GM23248 (cell line): ENCODE data around the gene TYW3. TPM values are rescaled to one million over a fixed set of nuclear protein-coding genes. Genes with fewer than 3 reads are reported as not detected.

ENCODE experiments used
- DNase-seq: peaks from one replicate; pipeline ENCODE4 v3.0.0-alpha.2; 2015
- H2AFZ ChIP-seq: fragments of 200-600 bp; sonication (generic); 2 replicates; pipeline ENCODE4 v1.6.1; 2016; ENCODE audit warnings: antibody characterized with exemption
- H3F3A ChIP-seq: fragments of 200-600 bp; sonication (generic); 2 replicates; pipeline ENCODE4 v1.6.1; 2016; ENCODE audit warnings: mild to moderate bottlenecking, antibody characterized with exemption, mixed run types; ENCODE audit not compliant: insufficient read depth
- H3K27ac ChIP-seq: fragments of 200-600 bp; sonication (generic); 2 replicates; pipeline ENCODE4 v1.5.1; 2016; ENCODE audit warnings: mild to moderate bottlenecking
- H3K27me3 ChIP-seq: fragments of 200-600 bp; sonication (generic); replicated peaks from 2 replicates; pipeline ENCODE4 v1.6.1; 2016; ENCODE audit warnings: mild to moderate bottlenecking; ENCODE audit not compliant: insufficient read depth
- H3K36me3 ChIP-seq: fragments of 200-600 bp; sonication (generic); 2 replicates; pipeline ENCODE4 v1.6.1; 2016; ENCODE audit warnings: low read depth, mild to moderate bottlenecking
- H3K4me1 ChIP-seq: fragments of 200-600 bp; sonication (generic); 2 replicates; pipeline ENCODE4 v1.6.1; 2016; ENCODE audit warnings: mild to moderate bottlenecking; ENCODE audit not compliant: insufficient read depth
- H3K4me2 ChIP-seq: fragments of 200-600 bp; sonication (generic); one replicate; pipeline ENCODE4 v1.6.1; 2016; ENCODE audit warnings: mild to moderate bottlenecking; ENCODE audit not compliant: unreplicated experiment
- H3K4me3 ChIP-seq: fragments of 200-600 bp; sonication (generic); 2 replicates; pipeline ENCODE4 v1.5.1; 2016; ENCODE audit warnings: mild to moderate bottlenecking
- H3K79me2 ChIP-seq: fragments of 200-600 bp; sonication (generic); 2 replicates; pipeline ENCODE4 v1.6.1; 2016; ENCODE audit warnings: mild to moderate bottlenecking; ENCODE audit not compliant: insufficient read depth
- H3K9ac ChIP-seq: fragments of 200-600 bp; sonication (generic); 2 replicates; pipeline ENCODE4 v1.6.1; 2016; ENCODE audit warnings: mild to moderate bottlenecking
- H3K9me2 ChIP-seq: fragments of 200-600 bp; sonication (generic); 2 replicates; pipeline ENCODE4 v1.6.1; 2016; ENCODE audit warnings: mixed run types, mild to moderate bottlenecking, moderate library complexity; ENCODE audit not compliant: insufficient read depth
- H3K9me3 ChIP-seq: fragments of 200-600 bp; sonication (generic); one replicate; pipeline ENCODE4 v1.6.1; 2017; ENCODE audit warnings: low read depth
- H4K20me1 ChIP-seq: fragments of 200-600 bp; sonication (generic); 2 replicates; pipeline ENCODE4 v1.6.0; 2016; ENCODE audit not compliant: insufficient read depth
- EZH2 ChIP-seq: fragments of 200-600 bp; sonication (generic); IDR thresholded peaks from 2 replicates; pipeline ENCODE4 v1.6.1; 2018; ENCODE audit warnings: antibody characterized with exemption, mild to moderate bottlenecking; ENCODE audit not compliant: insufficient read depth, poor library complexity, severe bottlenecking
- EZH2phosphoT487 ChIP-seq: fragments of 200-600 bp; sonication (generic); IDR thresholded peaks from 2 replicates; pipeline ENCODE4 v1.6.1; 2018; ENCODE audit warnings: antibody characterized with exemption, moderate library complexity, mild to moderate bottlenecking, low read depth; ENCODE audit not compliant: insufficient read depth
- WGBS, 2 experiments: methylation state at CpG; one replicate each; pipeline ENCODE4 v1.1.6; 2015 to 2017; ENCODE audit warnings: low lambda C conversion rate in 2 of 2, low coverage in 1 of 2; ENCODE audit errors: missing lambda C conversion rate in 2 of 2; 5-methylcytosine and 5-hydroxymethylcytosine counted together
- in situ Hi-C: fragments of 300-500 bp; cut with MboI; formaldehyde crosslinking; loops from 2 replicates; pipeline ENCODE4 v1.15.0; 2020
- polyA plus RNA-seq: library from polyadenylated mRNA; unstranded; fragments of >200 nt; fragmentation: Nextera tagmentation; extraction: Ambion mirVana; gene quantifications from 2 replicates; pipeline ENCODE4 v1.2.1, GENCODE V29; 2016
- total RNA-seq: library from RNA; depleted of rRNA; stranded (reverse); fragments of >200 nt; shearing (Covaris generic); gene quantifications from 2 replicates; pipeline ENCODE4 v1.2.3, GENCODE V29; 2014

TYW3 gene
- total and polyA plus RNA-seq, 2 experiments from 2014 or later: 16.0 TPM

DNA sequence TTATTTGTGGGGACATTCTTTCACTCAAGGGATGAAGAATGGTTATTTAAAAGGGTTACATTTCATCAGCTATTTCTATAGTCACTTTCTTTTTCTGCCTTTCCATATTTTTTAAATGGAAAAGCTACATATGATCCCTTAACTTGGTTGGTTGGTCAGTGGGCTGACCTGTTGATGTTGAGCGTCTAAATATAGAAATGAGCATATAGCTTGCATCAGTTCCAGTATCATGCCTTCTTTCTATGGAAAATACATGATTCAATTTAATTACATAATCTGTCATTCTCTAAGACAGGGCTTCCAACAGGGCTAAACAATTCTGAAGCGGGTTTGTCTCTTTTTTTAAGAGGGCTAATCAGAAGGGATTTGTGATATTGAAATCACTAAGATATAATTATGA lies 40.6 kb downstream of the TYW3 start:
- H3K9me2 ChIP-seq: no peaks in the 10 kb centered on the region
- H3K4me1 ChIP-seq: no peaks in the 10 kb centered on the region
- H4K20me1 ChIP-seq: no peaks in the 10 kb centered on the region
- TF ChIP-seq EZH2 (no peak), EZH2phosphoT487 (no peak)
- H3K4me3 ChIP-seq: no peak overlapping the region
- no peaks in the 10 kb centered on the region for H3K79me2 ChIP-seq
- no peak overlapping the region for H3K9ac ChIP-seq
- no peak overlapping the region for H3K27ac ChIP-seq
- H3K4me2 ChIP-seq: no peak overlapping the region
- DNase-seq: no peak
- in situ Hi-C loops: loop anchor here (5.0 kb wide), 1 partner anchor 429 kb away; no protein-coding TSS in a partner anchor
- peaks cover 18% of the 10 kb centered on the region for H3K27me3 ChIP-seq
- H3K36me3 ChIP-seq: no peaks in the 10 kb centered on the region
- no peaks in the 10 kb centered on the region for H3F3A ChIP-seq
- 45 to 54% methylated on average over 2 of the region's 2 CpGs for WGBS, 2 experiments
- H3K9me3 ChIP-seq: no peaks in the 10 kb centered on the region
- H2AFZ ChIP-seq: no peak overlapping the region

- in situ Hi-C loops: no loop called here
- Histone ChIP-seq H3K4me3 (no peak overlapping the region), H3K27ac (no peak overlapping the region), H3K9ac (no peak overlapping the region), H2AFZ (no peak overlapping the region), H3K9me3 (no peaks in the 10 kb centered on the region), H3K36me3 (no peaks in the 10 kb centered on the region), H3K4me1 (no peaks in the 10 kb centered on the region), H4K20me1 (no peaks in the 10 kb centered on the region), H3K9me2 (no peaks in the 10 kb centered on the region), H3K4me2 (no peak overlapping the region), H3K27me3 (peaks cover 18% of the 10 kb centered on the region), H3F3A (no peaks in the 10 kb centered on the region), H3K79me2 (no peaks in the 10 kb centered on the region)
- DNase-seq: no peak
- TF ChIP-seq EZH2: no peak
- TF ChIP-seq EZH2phosphoT487: no peak
- WGBS, 2 experiments: 75 to 78% methylated on average over 2 of the region's 2 CpGs
Measured at GRCh38 chr1:74775735-74776134, 42.8 kb downstream of the TYW3 start.

DNA sequence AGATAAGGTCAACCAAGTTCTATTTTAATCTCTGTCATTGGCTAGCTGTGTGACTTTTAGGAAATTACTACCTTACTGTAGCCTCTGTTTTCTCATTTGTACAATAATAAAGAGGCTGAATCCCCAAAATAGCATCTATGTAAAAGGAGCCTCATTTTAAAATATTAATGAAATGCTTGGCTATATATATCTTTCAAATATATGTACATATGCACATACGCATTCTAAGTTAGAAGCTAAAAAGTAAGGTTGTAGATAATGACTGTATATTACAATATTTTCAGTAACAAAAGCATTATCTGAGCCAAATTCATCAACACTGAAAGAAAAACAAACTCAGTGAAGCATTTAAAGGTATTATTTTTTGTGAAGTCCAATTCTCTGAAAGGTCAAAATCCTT lies 44.6 kb downstream of the TYW3 start:
- Histone ChIP-seq H3K79me2 (no peaks in the 10 kb centered on the region), H2AFZ (no peak overlapping the region), H4K20me1 (no peaks in the 10 kb centered on the region), H3K4me3 (no peak overlapping the region), H3K9ac (no peak overlapping the region), H3K27ac (no peak overlapping the region), H3K27me3 (peaks cover 22% of the 10 kb centered on the region), H3K4me1 (no peaks in the 10 kb centered on the region), H3K9me3 (no peaks in the 10 kb centered on the region), H3K4me2 (no peak overlapping the region), H3F3A (no peaks in the 10 kb centered on the region), H3K36me3 (no peaks in the 10 kb centered on the region), H3K9me2 (no peaks in the 10 kb centered on the region)
- no peak for DNase-seq
- in situ Hi-C loops: no loop called here
- no peak for TF ChIP-seq EZH2phosphoT487
- WGBS, 2 experiments: 75% methylated on average over 1 of the region's 1 CpG

DNA sequence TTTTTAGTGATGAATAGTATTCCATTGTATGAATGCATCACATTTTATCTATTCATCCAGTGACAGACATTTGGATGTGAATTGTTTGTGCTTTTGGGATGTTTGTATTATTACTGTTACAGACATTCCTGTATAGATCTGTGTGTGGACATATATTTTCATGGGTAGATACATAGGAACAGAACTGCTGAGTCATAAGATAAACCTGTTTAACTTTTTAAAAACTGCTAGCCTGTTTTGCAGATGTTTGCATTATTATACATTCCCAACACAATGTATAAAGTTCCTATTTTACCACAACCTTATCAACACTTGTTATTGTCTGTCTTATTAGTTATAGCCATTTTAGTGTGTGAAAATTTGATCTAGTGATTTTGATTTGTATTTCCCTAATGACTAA lies 46.8 kb downstream of the TYW3 start:
- no peak overlapping the region for H2AFZ ChIP-seq
- H3K9me3 ChIP-seq: no peaks in the 10 kb centered on the region
- no peaks in the 10 kb centered on the region for H3K36me3 ChIP-seq
- no peaks in the 10 kb centered on the region for H3F3A ChIP-seq
- in situ Hi-C loops: no loop called here
- H3K79me2 ChIP-seq: no peaks in the 10 kb centered on the region
- H4K20me1 ChIP-seq: no peaks in the 10 kb centered on the region
- TF ChIP-seq EZH2 (no peak), EZH2phosphoT487 (no peak)
- H3K4me3 ChIP-seq: no peak overlapping the region
- no peaks in the 10 kb centered on the region for H3K4me1 ChIP-seq
- no peak overlapping the region for H3K4me2 ChIP-seq
- no peak overlapping the region for H3K27ac ChIP-seq
- no peak overlapping the region for H3K9ac ChIP-seq
- no peak for DNase-seq
- no peaks in the 10 kb centered on the region for H3K9me2 ChIP-seq
- peaks cover 22% of the 10 kb centered on the region for H3K27me3 ChIP-seq

- Histone ChIP-seq H3K4me2 (no peak overlapping the region), H3F3A (no peaks in the 10 kb centered on the region), H4K20me1 (no peaks in the 10 kb centered on the region), H3K4me3 (no peak overlapping the region), H2AFZ (no peak overlapping the region), H3K4me1 (no peaks in the 10 kb centered on the region), H3K9me2 (no peaks in the 10 kb centered on the region), H3K79me2 (no peaks in the 10 kb centered on the region), H3K9me3 (no peaks in the 10 kb centered on the region), H3K27me3 (peaks cover 16% of the 10 kb centered on the region), H3K27ac (no peak overlapping the region), H3K9ac (no peak overlapping the region), H3K36me3 (no peaks in the 10 kb centered on the region)
- 4 to 6% methylated on average over 2 of the region's 2 CpGs for WGBS, 2 experiments
- TF ChIP-seq EZH2phosphoT487: no peak
- TF ChIP-seq EZH2: no peak
- in situ Hi-C loops: no loop called here
- DNase-seq: no peak
Measured at GRCh38 chr1:74780594-74780993, 47.6 kb downstream of the TYW3 start.
